CD4-positive, CD25-positive, alpha-beta regulatory T cell (primary cell): Measurements from ENCODE around the gene SLC35F3. TPM values are rescaled to one million over a fixed set of nuclear protein-coding genes. Genes with fewer than 3 reads are reported as not detected.
A peak's percentile ranks its signal among the peaks of the same experiment; 100 is the strongest.

Experiments
- ATAC-seq, 2 donors: fragments of 150-1000 bp; cut with Tn5 transposase; one replicate each; pipeline ENCODE4 v1.10.0; 2021; ENCODE audit warnings: low read depth in 2 of 2, moderate number of reproducible peaks in 2 of 2, moderate library complexity in 1 of 2
- DNase-seq, 3 donors: peaks; one replicate each; pipeline versions ENCODE4 v3.0.0 to v3.0.0-alpha.2; 2012 to 2022; ENCODE audit warnings: mixed read lengths in 1 of 3
- H3K27ac ChIP-seq: one replicate; pipeline ENCODE4 v1.7.0; 2013; ENCODE audit warnings: mild to moderate bottlenecking, low read length; ENCODE audit not compliant: insufficient read depth, poor library complexity, severe bottlenecking
- H3K27me3 ChIP-seq: one replicate; pipeline ENCODE4 v1.7.0; 2013; ENCODE audit warnings: low read length; ENCODE audit not compliant: control insufficient read depth, insufficient read depth
- H3K36me3 ChIP-seq: one replicate; pipeline ENCODE4 v1.7.0; 2013; ENCODE audit warnings: mild to moderate bottlenecking, low read length, moderate library complexity; ENCODE audit not compliant: control insufficient read depth, insufficient read depth
- H3K4me1 ChIP-seq: 2 replicates; pipeline ENCODE4 v1.7.0; 2013; ENCODE audit warnings: mild to moderate bottlenecking, low read length; ENCODE audit not compliant: insufficient read depth, control insufficient read depth, poor library complexity, severe bottlenecking
- H3K4me3 ChIP-seq: one replicate; pipeline ENCODE4 v1.7.0; 2013; ENCODE audit warnings: low read depth, mild to moderate bottlenecking, low read length, moderate library complexity
- H3K9me3 ChIP-seq, 2 experiments: 1 replicate in 1 of 2; 2 replicates in 1 of 2; pipeline ENCODE4 v1.7.0; 2013; ENCODE audit warnings: low read length in 2 of 2, mild to moderate bottlenecking in 1 of 2, moderate library complexity in 1 of 2; ENCODE audit not compliant: control insufficient read depth in 2 of 2
- H3K27ac Mint-ChIP-seq, 3 donors: one replicate each; pipeline ENCODE4 v1.8.0; 2020 to 2022; ENCODE audit warnings: mild to moderate bottlenecking in 3 of 3, mixed read lengths in 3 of 3, moderate library complexity in 2 of 3
- H3K27me3 Mint-ChIP-seq: one replicate; pipeline ENCODE4 v1.8.0; 2022; ENCODE audit warnings: mild to moderate bottlenecking, mixed read lengths
- H3K36me3 Mint-ChIP-seq: one replicate; pipeline ENCODE4 v1.8.0; 2020; ENCODE audit warnings: mixed read lengths
- H3K4me1 Mint-ChIP-seq, 4 donors: one replicate each; pipeline ENCODE4 v1.8.0; 2020 to 2022; ENCODE audit warnings: mixed read lengths in 4 of 4, mild to moderate bottlenecking in 1 of 4
- H3K4me3 Mint-ChIP-seq, 4 donors: one replicate each; pipeline ENCODE4 v1.8.0; 2020 to 2022; ENCODE audit warnings: mild to moderate bottlenecking in 4 of 4, mixed read lengths in 4 of 4, moderate library complexity in 3 of 4
- H3K9me3 Mint-ChIP-seq, 7 donors: one replicate each; pipeline ENCODE4 v1.8.0; 2020 to 2022; ENCODE audit warnings: mixed read lengths in 7 of 7, mild to moderate bottlenecking in 3 of 7, moderate library complexity in 2 of 7
- polyA plus RNA-seq, 4 donors: library from polyadenylated mRNA; unstranded; fragments of 300-500 nt; fragmentation: Illumina TruSeq; gene quantifications; one replicate each; pipeline ENCODE4 v1.2.3, GENCODE V29; 2021
- total RNA-seq: library from RNA; stranded (reverse); gene quantifications from one replicate; pipeline ENCODE4 v1.2.3, GENCODE V29; 2022

Gene SLC35F3
- total and polyA plus RNA-seq, 5 donors from 2014 or later: 0.35 to 1.4 (median 1.3) TPM

- H3K36me3 ChIP-seq: peaks cover 25% of the 10 kb centered on the region
- no peaks in the 10 kb centered on the region for H3K9me3 ChIP-seq
- Mint-ChIP-seq H3K27me3 (no peaks in the 10 kb centered on the region), H3K4me3 (peak within 1 kb of the TSS; percentile 90 to 99 (median 96)), H3K27ac (peak within 1 kb of the TSS; percentile 95 to 100 (median 99)), H3K36me3 (peaks cover 22% of the 10 kb centered on the region), H3K9me3 (no peaks in the 10 kb centered on the region), H3K4me1 (peaks cover 25 to 60% (median 47%) of the 10 kb centered on the region in 4 donors)
- H3K4me1 ChIP-seq: peaks cover 37% of the 10 kb centered on the region
- peak within 1 kb of the TSS; percentile 98 for H3K27ac ChIP-seq
- peak within 1 kb of the TSS; percentile 97 for H3K4me3 ChIP-seq
- ATAC-seq (peak; percentile 86 to 90), DNase-seq (peak; percentile 80 to 97 (median 92))
- no peaks in the 10 kb centered on the region for H3K27me3 ChIP-seq
Observed at GRCh38 chr1:234373064-234373958, 468.8 kb downstream of the SLC35F3 start, which contains the start of gene COA6. Gene COA6 (plus strand): TSS chr1:234373456. CDS start chr1:234373467, 11 bp downstream.

GRCh38 chr1:234373959-234374254 lies 469.4 kb downstream of the SLC35F3 start:
- H3K27ac Mint-ChIP-seq: peak overlapping the region; percentile 95 to 100 (median 99)
- Histone ChIP-seq H3K4me3 (peak overlapping the region; percentile 97), H3K4me1 (peaks cover 33% of the 10 kb centered on the region), H3K27ac (peak overlapping the region; percentile 98), H3K36me3 (peaks cover 30% of the 10 kb centered on the region), H3K27me3 (no peaks in the 10 kb centered on the region), H3K9me3 (no peaks in the 10 kb centered on the region)
- H3K36me3 Mint-ChIP-seq: peaks cover 27% of the 10 kb centered on the region
- ATAC-seq (peak; percentile 13 to 14), DNase-seq (no peak)
- no peaks in the 10 kb centered on the region for H3K27me3 Mint-ChIP-seq
- H3K4me1 Mint-ChIP-seq: peaks cover 26 to 55% (median 45%) of the 10 kb centered on the region in 4 donors
- no peaks in the 10 kb centered on the region for H3K9me3 Mint-ChIP-seq
- peak overlapping the region; percentile 90 to 99 (median 96) for H3K4me3 Mint-ChIP-seq
